ENCODE results near the gene ZNF679.
"Not testable (repeated sequence)": the region's sequence is repeated elsewhere in the genome, so short reads cannot be mapped to it uniquely, and the experiment has no call there.

Gene ZNF679

GRCh38 chr7:64228174-64228573 lies at the start of gene ZNF679:
Gene ZNF679, plus strand, starts transcription at chr7:64228474. Its CDS starts 20,644 bp downstream, at chr7:64249118.
- not testable (repeated sequence) for DNase-seq

DNA sequence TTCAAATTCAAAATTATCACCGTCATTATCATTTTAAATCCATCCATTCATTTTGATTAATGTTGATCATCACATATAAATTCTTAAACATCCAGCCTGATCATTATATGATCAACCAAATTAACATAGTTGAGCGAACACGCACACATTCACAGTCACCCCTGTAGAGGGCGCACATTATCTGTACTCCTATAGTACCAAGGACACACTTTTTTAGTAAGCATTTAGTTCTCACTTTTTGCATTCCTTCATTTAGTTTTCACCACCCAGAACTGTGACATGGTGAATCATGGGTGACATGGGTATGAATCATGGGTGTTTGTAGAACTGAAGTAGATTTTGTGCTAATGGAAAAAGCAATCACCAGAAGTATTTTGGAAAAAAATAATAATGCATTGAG lies 47.3 kb upstream of the ZNF679 start:
- DNase-seq = no peak

DNA sequence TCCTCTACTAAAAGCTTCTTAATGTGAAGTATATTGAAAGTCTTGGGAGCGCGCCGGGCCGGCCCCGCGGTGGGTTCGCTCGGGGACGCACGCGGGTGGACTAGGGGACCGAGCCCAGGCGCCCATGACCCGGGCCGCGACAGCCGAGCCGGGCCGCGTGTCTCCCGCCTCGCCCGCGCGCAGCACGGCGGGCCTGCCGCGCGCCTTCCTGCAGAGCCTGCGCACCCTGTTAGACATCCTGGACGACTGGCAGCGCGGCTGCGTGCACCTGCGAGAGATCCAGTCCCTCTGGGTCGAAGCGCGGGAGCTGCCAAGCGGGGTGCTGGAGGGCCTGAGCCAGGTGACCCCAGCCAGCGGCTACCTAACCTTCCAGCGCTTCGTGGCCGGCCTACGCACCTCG lies 46.7 kb upstream of the ZNF679 start:
- DNase-seq = no peak

- no peak for DNase-seq
Measured at GRCh38 chr7:64182036-64182790, 46.1 kb upstream of the ZNF679 start.

DNA sequence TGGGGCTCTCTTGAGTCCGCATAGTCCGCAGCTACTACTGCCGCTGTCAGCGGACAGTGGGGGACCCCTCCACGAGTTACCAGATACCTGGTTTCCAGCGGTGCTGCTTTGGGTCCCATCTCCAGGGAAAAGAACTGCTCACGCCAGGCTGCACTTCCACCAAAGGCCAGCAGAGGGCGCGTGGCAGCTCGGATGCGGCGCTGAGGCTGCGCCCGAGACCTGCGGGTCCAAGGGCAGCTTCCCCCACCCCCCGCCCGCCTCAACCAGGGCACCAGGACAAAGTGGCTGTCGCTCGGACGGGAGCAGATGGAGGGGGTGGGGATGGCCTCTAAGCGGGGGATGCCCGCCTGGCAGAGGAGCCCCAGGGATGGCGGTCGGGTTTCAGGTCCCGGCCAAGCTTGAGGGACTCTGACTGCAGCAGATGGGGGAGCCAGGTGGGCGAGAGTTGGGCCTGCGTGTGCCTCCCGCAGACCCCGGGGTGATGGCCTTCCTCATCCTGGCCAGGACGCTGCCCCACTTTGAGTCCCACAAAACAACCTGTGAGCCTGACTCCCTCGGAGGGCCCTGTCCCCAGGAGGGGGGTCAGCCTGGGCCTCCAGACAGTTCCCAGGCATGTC lies 45.0 kb upstream of the ZNF679 start:
- DNase-seq = peak; percentile 52

GRCh38 chr7:64183827-64184372 lies 44.4 kb upstream of the ZNF679 start:
- no peak for DNase-seq

DNA sequence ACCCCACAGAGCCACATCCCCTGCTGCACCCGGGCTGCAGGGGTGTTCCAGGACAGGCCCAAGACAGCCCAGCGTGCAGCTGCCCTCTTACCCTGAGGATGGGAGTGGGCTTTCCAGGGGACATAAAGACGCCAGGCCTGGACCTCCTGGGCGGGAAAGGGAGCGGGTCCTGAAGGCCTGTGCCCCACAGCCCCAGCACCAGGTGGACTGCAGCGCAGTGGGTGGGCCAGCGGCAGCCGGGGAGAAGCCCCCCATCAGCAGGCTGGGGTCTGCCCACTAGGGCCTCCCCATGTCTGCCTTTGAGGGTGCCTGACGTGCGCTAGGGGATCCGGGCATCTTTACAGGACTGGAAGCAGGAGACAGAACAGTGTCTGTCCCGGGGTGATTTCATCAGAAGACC lies 43.9 kb upstream of the ZNF679 start:
- DNase-seq = no peak

DNA sequence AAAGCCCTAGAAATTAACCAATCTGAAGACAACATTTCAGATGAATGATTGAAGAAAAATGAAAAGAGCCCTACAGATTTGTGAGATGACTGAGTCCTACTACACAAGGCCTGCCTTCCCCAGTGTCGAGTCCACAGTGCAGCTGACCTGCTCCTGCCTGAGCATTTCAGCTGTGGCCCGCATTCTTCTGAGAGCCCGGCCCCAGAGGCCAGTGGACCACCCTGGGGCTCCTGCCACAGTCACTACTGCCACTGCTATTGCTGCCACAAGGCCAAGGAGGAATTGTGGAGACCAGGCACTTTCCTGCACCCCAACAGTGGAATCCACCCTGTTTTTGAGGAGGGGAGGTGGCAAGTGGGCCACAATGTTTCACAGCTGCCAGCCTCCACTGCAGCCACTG lies 40.9 kb upstream of the ZNF679 start:
- DNase-seq = no peak

DNA sequence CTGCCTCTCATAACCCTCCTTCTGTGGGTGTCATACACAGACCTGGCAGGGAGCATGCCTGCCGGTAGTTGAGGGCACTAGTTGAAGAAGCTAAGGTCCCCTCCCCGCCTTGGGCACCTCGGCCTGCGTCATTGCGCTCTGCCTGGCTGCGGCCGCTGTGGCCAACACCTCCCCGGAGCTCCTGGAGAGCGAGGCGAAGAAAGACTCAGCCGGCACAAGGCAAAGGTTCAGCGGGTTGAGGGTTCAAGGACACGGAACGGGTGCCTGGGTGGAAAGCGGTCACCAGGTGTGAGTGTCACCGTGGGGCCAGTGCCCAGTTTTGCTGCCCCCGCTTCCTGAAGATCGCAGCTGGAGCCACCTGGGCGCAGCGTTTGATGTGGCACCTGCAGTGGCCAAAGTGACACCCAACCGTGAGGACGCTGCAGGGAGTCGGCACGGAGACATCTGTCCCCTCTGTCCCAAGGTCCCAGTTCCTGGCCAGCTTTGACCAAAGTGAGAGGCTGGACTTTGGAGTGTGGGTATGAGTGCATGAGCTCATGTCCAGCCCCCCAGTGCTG lies 36.0 kb upstream of the ZNF679 start:
- no peak for DNase-seq

DNA sequence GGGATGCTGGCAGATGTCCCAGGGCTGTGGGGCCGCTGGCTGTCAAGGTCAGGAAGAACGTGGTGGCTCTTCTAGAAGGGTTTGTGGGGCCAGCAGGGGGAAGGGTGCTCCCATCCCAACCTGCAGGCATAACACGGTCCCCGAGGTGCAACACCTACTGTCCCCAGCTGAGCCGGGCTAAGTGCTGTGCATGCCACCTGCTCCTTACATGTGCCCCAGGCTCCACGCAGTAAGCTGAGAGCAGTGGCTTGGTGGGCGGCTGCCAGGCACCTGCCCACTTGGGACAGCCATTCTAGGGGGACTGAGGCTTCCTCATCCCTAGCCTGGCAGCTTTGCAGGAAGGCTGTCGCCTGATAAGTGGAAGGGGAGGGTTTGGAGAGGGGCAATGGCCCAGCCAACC lies 35.5 kb upstream of the ZNF679 start:
- DNase-seq = no peak

- DNase-seq = no peak
Measured at GRCh38 chr7:64206903-64207302, 21.4 kb upstream of the ZNF679 start, which contains the start of gene ZNF735. Gene ZNF735, plus strand, starts transcription at chr7:64207203. Its CDS starts 0 bp downstream, at chr7:64207203.

DNA sequence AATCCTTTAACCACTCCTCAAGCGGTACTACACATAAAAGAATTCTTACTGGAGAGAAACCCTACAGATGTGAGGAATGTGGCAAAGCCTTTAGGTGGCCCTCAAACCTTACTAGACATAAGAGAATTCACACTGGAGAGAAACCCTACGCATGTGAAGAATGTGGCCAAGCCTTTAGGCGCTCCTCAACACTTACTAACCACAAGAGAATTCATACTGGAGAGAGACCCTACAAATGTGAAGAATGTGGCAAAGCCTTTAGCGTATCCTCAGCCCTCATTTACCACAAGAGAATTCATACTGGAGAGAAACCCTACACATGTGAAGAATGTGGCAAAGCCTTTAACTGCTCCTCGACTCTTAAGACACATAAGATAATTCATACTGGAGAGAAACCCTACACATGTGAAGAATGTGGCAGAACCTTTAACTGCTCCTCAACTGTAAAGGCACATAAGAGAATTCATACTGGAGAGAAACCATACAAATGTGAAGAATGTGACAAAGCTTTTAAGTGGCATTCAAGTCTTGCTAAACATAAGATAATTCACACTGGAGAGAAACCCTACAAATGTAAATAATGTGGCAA lies 8.5 kb upstream of the ZNF679 start:
- DNase-seq = not testable (repeated sequence)

GRCh38 chr7:64223366-64223765 lies 4.9 kb upstream of the ZNF679 start:
- no peak for DNase-seq

GRCh38 chr7:64266341-64266919 lies 38.2 kb downstream of the ZNF679 start:
- no peak for DNase-seq

- DNase-seq = no peak
Measured at GRCh38 chr7:64277630-64278029, 49.4 kb downstream of the ZNF679 start.

DNA sequence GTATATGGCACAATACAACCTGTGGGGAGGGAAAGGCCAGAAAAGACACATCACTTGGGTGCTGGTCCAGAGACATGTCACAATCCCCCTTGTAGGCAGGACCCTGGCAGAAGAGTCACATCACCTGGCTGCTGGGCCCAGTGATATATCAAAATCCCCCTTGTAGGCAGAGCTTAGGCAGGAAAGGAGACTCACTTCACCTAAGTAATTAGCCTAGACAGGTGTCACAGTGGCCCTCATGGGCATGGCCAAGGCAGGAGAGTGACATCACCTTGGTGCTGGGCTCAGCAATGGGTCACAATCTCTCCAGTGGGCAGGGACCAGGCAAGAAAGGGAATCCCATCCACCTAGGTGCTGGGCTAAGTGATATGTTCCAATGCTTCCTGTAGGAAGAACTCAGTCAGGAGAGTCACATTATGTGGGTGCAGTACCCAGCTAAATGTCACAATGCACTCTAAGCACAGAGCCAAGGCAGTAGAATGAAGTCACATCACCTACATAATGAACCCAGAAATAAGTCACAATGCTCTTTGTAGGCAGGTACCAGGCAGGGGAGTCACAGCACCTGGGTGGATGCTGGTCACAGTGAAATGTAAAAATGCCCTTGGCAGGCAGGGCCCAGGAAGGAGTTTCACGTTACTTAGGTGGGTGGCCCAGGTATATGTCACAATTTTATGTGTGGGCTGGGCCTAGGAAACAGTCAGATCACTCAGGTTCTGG lies 66.6 kb downstream of the ZNF679 start:
- DNase-seq = no peak

DNA sequence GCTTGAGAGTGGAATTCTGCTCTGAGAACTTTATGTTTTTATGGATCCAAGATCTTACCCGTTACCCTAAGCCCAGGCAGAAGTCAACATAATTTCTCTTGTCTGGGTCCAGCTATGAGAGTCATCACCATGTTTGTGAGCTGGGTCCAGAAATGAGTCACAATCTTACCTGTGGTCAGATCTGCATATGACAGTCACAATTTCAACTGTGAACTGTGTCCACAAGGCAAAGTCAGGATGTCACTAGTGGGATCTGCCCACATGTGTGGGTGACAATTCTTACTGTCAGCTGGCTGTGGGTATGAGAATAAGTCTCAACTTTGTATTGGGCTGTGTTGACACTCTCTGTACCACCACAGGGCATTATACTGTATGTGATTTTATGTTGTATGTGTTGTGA lies 69.1 kb downstream of the ZNF679 start:
- not testable (repeated sequence) for DNase-seq

- no peak for DNase-seq
Measured at GRCh38 chr7:64300641-64301405, 72.5 kb downstream of the ZNF679 start.

DNA sequence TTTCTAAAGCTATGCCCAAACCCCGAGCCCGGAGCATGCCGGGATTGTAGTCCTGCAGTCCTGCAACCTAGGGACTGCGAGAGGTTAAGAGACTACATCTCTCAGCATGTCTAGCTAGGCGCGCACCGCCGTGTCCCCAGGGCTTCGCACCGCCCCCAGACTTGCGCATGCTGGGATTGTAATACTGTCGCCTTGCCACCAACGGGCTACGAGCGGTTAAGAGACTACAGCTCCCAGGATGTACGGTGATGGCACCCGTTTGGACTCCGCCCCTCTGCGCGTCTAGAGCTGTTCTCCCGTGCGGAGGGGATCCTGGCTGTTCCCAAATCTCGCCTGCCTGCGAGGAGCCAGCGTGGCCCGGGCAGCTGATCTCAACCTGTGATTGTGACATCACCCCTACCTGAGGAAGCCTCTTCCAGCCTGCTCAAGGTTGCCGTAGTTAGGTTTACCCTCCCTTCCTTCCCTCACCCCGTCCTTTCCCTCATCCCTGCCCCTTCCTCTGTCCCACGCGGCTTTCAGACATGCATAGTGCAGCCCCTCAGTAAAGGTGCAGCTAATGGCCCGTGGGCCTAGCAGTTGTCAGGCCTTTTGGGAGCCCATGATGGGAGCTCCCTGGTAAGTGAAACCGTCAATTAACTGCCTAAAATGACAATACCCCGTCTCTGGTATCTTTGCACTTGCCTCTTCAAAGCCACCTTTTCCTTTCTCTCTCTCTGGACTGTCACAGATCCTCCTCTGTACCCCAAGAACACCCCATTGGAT lies 79.2 kb downstream of the ZNF679 start:
- peak; percentile 94 for DNase-seq

DNA sequence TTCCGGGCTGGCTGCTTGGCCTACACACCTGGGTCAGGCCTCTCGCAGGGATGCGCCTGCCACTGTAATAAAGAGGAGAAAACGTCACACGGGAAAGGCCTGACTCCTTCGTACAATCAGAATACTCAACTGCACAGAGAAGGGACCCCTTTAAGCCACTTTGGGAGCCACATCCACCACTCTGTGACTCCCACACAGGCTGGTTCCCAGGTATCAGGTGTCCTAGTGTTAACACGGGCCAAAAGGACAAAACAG lies 79.7 kb downstream of the ZNF679 start:
- DNase-seq = peak; percentile 8

- DNase-seq = no peak
Measured at GRCh38 chr7:64310426-64310825, 82.2 kb downstream of the ZNF679 start.
